ENCODE measurements around the gene FMNL2.

FMNL2 gene

GRCh38 chr2:152611458-152612231 lies 276.7 kb downstream of the FMNL2 start:
- no peak for DNase-seq (ENCODE audit: low spot score)

GRCh38 chr2:152613235-152613634 lies 278.3 kb downstream of the FMNL2 start:
- no peak for DNase-seq (ENCODE audit: low spot score)

GRCh38 chr2:152615177-152615576 lies 280.2 kb downstream of the FMNL2 start:
- no peak for DNase-seq (ENCODE audit: low spot score)

- no peak for DNase-seq (ENCODE audit: low spot score)
These were observed 282.6 kb downstream of the FMNL2 start for GRCh38 chr2:152617456-152618192.

- no peak for DNase-seq (ENCODE audit: low spot score)
These were observed 283.2 kb downstream of the FMNL2 start for GRCh38 chr2:152618193-152618564.

- DNase-seq (ENCODE audit: low spot score): no peak
These were observed 285.2 kb downstream of the FMNL2 start for GRCh38 chr2:152620208-152620607.

- DNase-seq (ENCODE audit: low spot score): no peak
These were observed 286.0 kb downstream of the FMNL2 start for GRCh38 chr2:152620985-152621384.

- no peak for DNase-seq (ENCODE audit: low spot score)
These were observed 287.2 kb downstream of the FMNL2 start for GRCh38 chr2:152622219-152622618.

- DNase-seq (ENCODE audit: low spot score): no peak
These were observed 288.2 kb downstream of the FMNL2 start for GRCh38 chr2:152623076-152623740.

GRCh38 chr2:152623775-152624174 lies 288.8 kb downstream of the FMNL2 start:
- no peak for DNase-seq (ENCODE audit: low spot score)

- no peak for DNase-seq (ENCODE audit: low spot score)
These were observed 289.8 kb downstream of the FMNL2 start for GRCh38 chr2:152624805-152625204.

- DNase-seq (ENCODE audit: low spot score): no peak
These were observed 292.0 kb downstream of the FMNL2 start for GRCh38 chr2:152626911-152627339.

GRCh38 chr2:152627351-152627957 lies 292.5 kb downstream of the FMNL2 start:
- DNase-seq (ENCODE audit: low spot score): no peak

GRCh38 chr2:152629202-152629601 lies 294.2 kb downstream of the FMNL2 start:
- DNase-seq (ENCODE audit: low spot score): no peak

GRCh38 chr2:152630466-152630865 lies 295.5 kb downstream of the FMNL2 start:
- DNase-seq (ENCODE audit: low spot score): no peak

- no peak for DNase-seq (ENCODE audit: low spot score)
These were observed 297.8 kb downstream of the FMNL2 start for GRCh38 chr2:152632736-152633135.

- DNase-seq (ENCODE audit: low spot score): peak; percentile 57
These were observed 300.8 kb downstream of the FMNL2 start for GRCh38 chr2:152635635-152636298.

- DNase-seq (ENCODE audit: low spot score): no peak
These were observed 302.3 kb downstream of the FMNL2 start for GRCh38 chr2:152637251-152637650.

GRCh38 chr2:152638056-152638455 lies 303.1 kb downstream of the FMNL2 start:
- DNase-seq (ENCODE audit: low spot score): no peak

GRCh38 chr2:152638590-152638989 lies 303.6 kb downstream of the FMNL2 start:
- no peak for DNase-seq (ENCODE audit: low spot score)

- peak; percentile 88 for DNase-seq (ENCODE audit: low spot score)
These were observed 309.4 kb downstream of the FMNL2 start for GRCh38 chr2:152644189-152644873.

Measured in SK-N-DZ (cell line).